SU-DHL-6 (cell line): ENCODE results near the gene SLC27A4.

ENCODE experiments used
- H2AFZ ChIP-seq: fragments of 200-600 bp; sonication (generic); 2 replicates; pipeline ENCODE4 v1.6.1; 2014; ENCODE audit warnings: low read depth, mild to moderate bottlenecking, moderate library complexity, mixed read lengths, antibody characterized with exemption, low read length; ENCODE audit not compliant: severe bottlenecking
- H3F3A ChIP-seq: fragments of 200-600 bp; shearing (Covaris generic); 2 replicates; pipeline ENCODE4 v1.6.0; 2016; ENCODE audit warnings: antibody characterized with exemption, mild to moderate bottlenecking; ENCODE audit not compliant: insufficient read depth
- H3K27ac ChIP-seq: fragments of 200-600 bp; sonication (generic); 2 replicates; pipeline ENCODE4 v1.5.1; 2016; ENCODE audit warnings: low read depth, mild to moderate bottlenecking, low read length, moderate library complexity, mixed read lengths
- H3K27me3 ChIP-seq: fragments of 200-600 bp; sonication (generic), shearing (Covaris generic); 2 replicates; pipeline ENCODE4 v1.6.0; 2014; ENCODE audit warnings: mild to moderate bottlenecking, low read length
- H3K36me3 ChIP-seq: fragments of 200-600 bp; sonication (generic); 2 replicates; pipeline ENCODE4 v1.6.1; 2014; ENCODE audit warnings: mild to moderate bottlenecking, low read length, mixed read lengths
- H3K4me2 ChIP-seq: fragments of 300-600, 200-600 bp; shearing (Covaris generic), sonication (generic); 2 replicates; pipeline ENCODE4 v1.6.0; 2014; ENCODE audit warnings: low read length, low read depth, mild to moderate bottlenecking; ENCODE audit not compliant: poor library complexity, severe bottlenecking
- H3K4me3 ChIP-seq: fragments of 200-600 bp; sonication (generic); 2 replicates; pipeline ENCODE4 v1.5.1; 2014; ENCODE audit warnings: antibody characterized with exemption, low read length, mild to moderate bottlenecking, mixed read lengths; ENCODE audit not compliant: insufficient read depth, poor library complexity, severe bottlenecking
- H3K79me2 ChIP-seq: fragments of 200-600 bp; sonication (generic); 2 replicates; pipeline ENCODE4 v1.6.1; 2014; ENCODE audit warnings: mild to moderate bottlenecking, low read length, moderate library complexity; ENCODE audit not compliant: insufficient read depth
- H3K9ac ChIP-seq: fragments of 200-600 bp; sonication (generic); 2 replicates; pipeline ENCODE4 v1.7.0; 2014; ENCODE audit warnings: mild to moderate bottlenecking, low read length
- H3K9me2 ChIP-seq: fragments of 200-600 bp; sonication (generic); replicated peaks from 2 replicates; pipeline ENCODE4 v1.6.1; 2014; ENCODE audit warnings: low read length; ENCODE audit not compliant: insufficient read depth
- H3K9me3 ChIP-seq: fragments of 200-600 bp; sonication (generic); 2 replicates; pipeline ENCODE4 v1.6.1; 2014; ENCODE audit warnings: low read length, mixed read lengths; ENCODE audit not compliant: insufficient read depth
- H4K20me1 ChIP-seq: fragments of 200-600 bp; sonication (generic); 2 replicates; pipeline ENCODE4 v1.6.1; 2014; ENCODE audit warnings: low read depth, mild to moderate bottlenecking, antibody characterized with exemption, low read length, moderate library complexity, mixed read lengths
- EZH2phosphoT487 ChIP-seq: fragments of 200-600 bp; sonication (generic), shearing (Covaris generic); conservative IDR thresholded peaks from 2 replicates; pipeline ENCODE4 v1.6.1; 2018; ENCODE audit warnings: mild to moderate bottlenecking, antibody characterized with exemption, low read length, moderate library complexity, mixed read lengths
- TF ChIP-seq, protein P1 (sequence below): fragments of 200-600 bp; sonication (generic); IDR thresholded peaks from one replicate; pipeline ENCODE4 v1.5.1; 2017; ENCODE audit warnings: antibody characterized with exemption, mild to moderate bottlenecking, low read length, moderate library complexity; ENCODE audit not compliant: insufficient read depth, poor library complexity, severe bottlenecking

The SLC27A4 gene

DNA sequence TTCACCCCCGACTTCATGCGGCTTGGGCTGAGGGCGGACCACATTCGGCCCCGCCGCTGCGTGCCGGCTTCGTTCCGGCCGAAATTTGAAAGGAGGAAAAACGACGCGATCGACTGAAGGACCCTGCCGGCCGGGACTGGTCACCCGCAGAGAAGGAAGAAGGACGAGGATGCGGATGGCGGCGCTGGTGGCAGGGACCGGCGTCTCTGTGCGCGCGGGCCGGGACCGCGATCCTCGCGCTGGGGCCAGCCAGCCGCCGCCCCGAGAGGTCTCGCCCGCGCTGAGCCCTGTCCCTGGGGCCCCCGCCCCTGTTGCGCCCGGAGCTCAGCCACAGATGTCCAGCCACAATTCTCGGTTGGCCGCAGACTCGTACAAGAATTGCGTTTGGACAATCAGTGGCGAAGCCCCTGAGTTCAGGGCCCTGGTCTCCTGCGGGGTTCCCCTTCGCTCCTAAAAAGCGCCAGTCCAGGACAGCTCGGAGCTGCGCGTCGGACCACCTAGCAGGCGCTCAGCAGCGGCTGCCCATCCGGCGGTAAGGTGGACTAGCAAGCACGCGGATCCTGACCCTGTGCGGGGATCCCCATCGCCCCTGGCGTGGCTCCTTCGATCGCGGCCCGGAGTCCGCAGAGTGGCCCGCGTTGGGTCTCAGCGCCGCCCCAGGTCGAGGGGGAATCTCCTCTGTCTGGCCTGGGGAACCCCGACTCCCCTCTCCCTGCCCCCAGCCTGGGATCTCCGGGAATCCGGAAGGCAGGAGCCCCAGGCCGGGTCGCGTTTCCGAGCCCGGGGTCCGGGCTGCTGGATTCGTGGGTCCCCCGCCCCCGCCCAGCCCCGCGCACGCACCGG, 52.2 kb downstream of the SLC27A4 start:
- TF ChIP-seq EZH2phosphoT487, result no peak
- TF ChIP-seq, protein P1, sequence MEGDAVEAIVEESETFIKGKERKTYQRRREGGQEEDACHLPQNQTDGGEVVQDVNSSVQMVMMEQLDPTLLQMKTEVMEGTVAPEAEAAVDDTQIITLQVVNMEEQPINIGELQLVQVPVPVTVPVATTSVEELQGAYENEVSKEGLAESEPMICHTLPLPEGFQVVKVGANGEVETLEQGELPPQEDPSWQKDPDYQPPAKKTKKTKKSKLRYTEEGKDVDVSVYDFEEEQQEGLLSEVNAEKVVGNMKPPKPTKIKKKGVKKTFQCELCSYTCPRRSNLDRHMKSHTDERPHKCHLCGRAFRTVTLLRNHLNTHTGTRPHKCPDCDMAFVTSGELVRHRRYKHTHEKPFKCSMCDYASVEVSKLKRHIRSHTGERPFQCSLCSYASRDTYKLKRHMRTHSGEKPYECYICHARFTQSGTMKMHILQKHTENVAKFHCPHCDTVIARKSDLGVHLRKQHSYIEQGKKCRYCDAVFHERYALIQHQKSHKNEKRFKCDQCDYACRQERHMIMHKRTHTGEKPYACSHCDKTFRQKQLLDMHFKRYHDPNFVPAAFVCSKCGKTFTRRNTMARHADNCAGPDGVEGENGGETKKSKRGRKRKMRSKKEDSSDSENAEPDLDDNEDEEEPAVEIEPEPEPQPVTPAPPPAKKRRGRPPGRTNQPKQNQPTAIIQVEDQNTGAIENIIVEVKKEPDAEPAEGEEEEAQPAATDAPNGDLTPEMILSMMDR, result no peak
- Histone ChIP-seq H2AFZ (no peak overlapping the region), H3K27me3 (no peaks in the 10 kb centered on the region), H3K27ac (no peak overlapping the region), H3K9me2 (no peaks in the 10 kb centered on the region), H3K9me3 (no peaks in the 10 kb centered on the region), H3F3A (no peaks in the 10 kb centered on the region), H3K9ac (no peak overlapping the region), H3K4me3 (no peak overlapping the region), H4K20me1 (no peaks in the 10 kb centered on the region), H3K4me2 (no peak overlapping the region), H3K79me2 (no peaks in the 10 kb centered on the region), H3K36me3 (no peaks in the 10 kb centered on the region)

DNA sequence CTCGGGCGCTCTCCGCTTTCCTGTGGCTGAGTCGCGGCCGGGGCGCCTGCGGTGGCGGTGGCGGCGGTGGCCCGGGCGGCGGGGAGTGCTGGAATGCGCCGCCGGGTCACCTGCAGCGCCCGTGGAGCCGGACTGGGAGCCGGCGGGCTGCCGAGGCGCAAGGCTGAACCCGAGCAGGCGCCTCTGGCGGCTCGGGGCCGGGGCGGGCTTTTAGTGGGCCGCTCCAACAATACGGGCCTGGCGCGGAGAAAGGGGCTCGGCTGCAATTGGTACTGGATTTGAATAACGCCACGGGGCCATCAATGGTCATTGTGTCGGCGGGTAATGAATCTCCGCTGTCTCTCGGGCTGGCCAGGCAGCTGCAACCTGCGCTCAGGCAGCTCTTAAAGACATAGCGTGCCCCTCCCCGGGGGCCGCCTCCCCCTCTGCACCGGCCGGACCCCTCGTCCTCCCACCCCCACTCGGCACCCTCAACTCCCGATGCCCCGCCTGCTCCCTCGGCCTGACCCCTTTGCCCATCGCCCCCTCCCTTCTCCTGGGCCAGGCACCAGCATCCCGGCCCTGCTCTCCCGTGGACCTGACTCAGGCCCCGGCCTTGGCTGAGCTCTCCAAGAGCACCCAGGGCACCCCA, 52.9 kb downstream of the SLC27A4 start:
- no peaks in the 10 kb centered on the region for H4K20me1 ChIP-seq
- no peaks in the 10 kb centered on the region for H3K9me3 ChIP-seq
- no peak overlapping the region for H3K9ac ChIP-seq
- no peak overlapping the region for H3K4me3 ChIP-seq
- no peaks in the 10 kb centered on the region for H3K79me2 ChIP-seq
- H3K9me2 ChIP-seq, result no peaks in the 10 kb centered on the region
- no peaks in the 10 kb centered on the region for H3K36me3 ChIP-seq
- H3F3A ChIP-seq, result no peaks in the 10 kb centered on the region
- TF ChIP-seq, protein P1, result no peak
- no peak for TF ChIP-seq EZH2phosphoT487
- H3K4me2 ChIP-seq, result no peak overlapping the region
- H3K27ac ChIP-seq, result no peak overlapping the region
- H3K27me3 ChIP-seq, result no peaks in the 10 kb centered on the region
- H2AFZ ChIP-seq, result no peak overlapping the region

DNA sequence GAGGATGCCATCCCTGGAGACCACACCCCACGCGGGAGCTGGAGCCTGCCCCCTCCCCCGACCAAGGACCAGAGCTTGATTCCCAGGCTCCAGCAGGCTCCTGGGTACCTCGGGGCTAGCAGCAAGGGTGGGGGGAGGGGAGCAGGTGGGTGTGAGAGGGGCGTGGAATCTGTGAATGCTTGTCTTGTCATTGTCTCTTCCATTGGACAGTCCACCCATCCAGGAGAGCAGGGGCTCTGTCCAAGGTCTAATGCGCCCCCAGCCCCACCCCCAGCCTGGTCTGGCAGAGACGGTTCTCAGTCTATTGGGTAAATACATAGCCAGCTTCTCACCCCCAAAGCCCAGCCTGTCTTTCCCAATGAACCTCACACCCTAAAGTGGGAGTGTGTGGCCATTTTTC, 53.6 kb downstream of the SLC27A4 start:
- Histone ChIP-seq H3K9me2 (no peaks in the 10 kb centered on the region), H3K4me3 (no peak overlapping the region), H4K20me1 (no peaks in the 10 kb centered on the region), H3K27me3 (no peaks in the 10 kb centered on the region), H3K9me3 (no peaks in the 10 kb centered on the region), H3K9ac (no peak overlapping the region), H2AFZ (no peak overlapping the region), H3K27ac (no peak overlapping the region), H3F3A (no peaks in the 10 kb centered on the region), H3K36me3 (no peaks in the 10 kb centered on the region), H3K4me2 (no peak overlapping the region), H3K79me2 (no peaks in the 10 kb centered on the region)
- TF ChIP-seq, protein P1, result no peak
- no peak for TF ChIP-seq EZH2phosphoT487
